Mucosa of rectum (tissue), 2 donors: ENCODE data around the gene TOMM40.
"Not testable (repeated sequence)": the region's sequence is repeated elsewhere in the genome, so short reads cannot be mapped to it uniquely, and the experiment has no call there.

Source experiments
- H3K27ac ChIP-seq, 2 donors: one replicate each; pipeline ENCODE4 v1.7.0; 2013; ENCODE audit warnings: inconsistent platforms in 2 of 2, low read depth in 2 of 2, low read length in 2 of 2
- H3K27me3 ChIP-seq, 2 donors: one replicate each; pipeline ENCODE4 v1.7.0; 2013; ENCODE audit warnings: low read length in 2 of 2; ENCODE audit not compliant: control insufficient read depth in 2 of 2, insufficient read depth in 2 of 2
- H3K36me3 ChIP-seq, 2 donors: one replicate each; pipeline ENCODE4 v1.7.0; 2013; ENCODE audit warnings: low read length in 2 of 2; ENCODE audit not compliant: control insufficient read depth in 2 of 2, insufficient read depth in 2 of 2
- H3K4me1 ChIP-seq, 2 donors: one replicate each; pipeline ENCODE4 v1.7.0; 2013; ENCODE audit warnings: low read length in 2 of 2, mild to moderate bottlenecking in 1 of 2; ENCODE audit not compliant: control insufficient read depth in 2 of 2, insufficient read depth in 2 of 2
- H3K4me3 ChIP-seq, 2 donors: one replicate each; pipeline ENCODE4 v1.7.0; 2013; ENCODE audit warnings: low read length in 2 of 2
- H3K9ac ChIP-seq, 2 donors: one replicate each; pipeline ENCODE4 v1.7.0; 2013; ENCODE audit warnings: low read length in 2 of 2, low read depth in 1 of 2, mild to moderate bottlenecking in 1 of 2
- H3K9me3 ChIP-seq, 2 donors: one replicate each; pipeline ENCODE4 v1.7.0; 2013; ENCODE audit warnings: low read length in 2 of 2; ENCODE audit not compliant: control insufficient read depth in 2 of 2
- donor health status: healthy.
- donor health status: Normal muscosa, but diverticular disease.

Gene TOMM40

DNA sequence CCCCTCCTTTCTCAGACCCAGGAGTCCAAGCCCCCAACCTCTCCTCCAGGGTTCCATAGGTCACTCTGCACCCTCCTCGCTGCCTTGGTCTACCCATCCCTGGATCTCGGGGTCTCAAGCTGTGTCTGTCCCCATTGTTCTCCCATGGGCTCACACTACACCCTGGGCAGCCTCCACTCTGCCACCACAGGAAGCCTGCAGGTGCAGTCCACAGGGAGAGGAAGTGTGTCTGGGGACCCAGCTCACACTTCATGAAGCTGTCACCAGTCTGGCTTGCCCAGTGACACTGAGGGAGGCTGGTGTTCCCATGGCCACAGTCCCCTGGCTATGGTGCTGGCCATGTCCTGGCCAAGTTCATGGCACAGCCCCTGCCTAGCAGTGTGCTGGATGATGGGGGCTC, 39.6 kb upstream of the TOMM40 start:
- no peaks in the 10 kb centered on the region for H3K9me3 ChIP-seq
- peaks cover 7 to 9% of the 10 kb centered on the region in 2 donors for H3K4me1 ChIP-seq
- H3K36me3 ChIP-seq = no peaks in the 10 kb centered on the region
- H3K27ac ChIP-seq = no peak overlapping the region
- H3K9ac ChIP-seq = no peak overlapping the region
- no peak overlapping the region for H3K4me3 ChIP-seq
- H3K27me3 ChIP-seq = no peaks in the 10 kb centered on the region

DNA sequence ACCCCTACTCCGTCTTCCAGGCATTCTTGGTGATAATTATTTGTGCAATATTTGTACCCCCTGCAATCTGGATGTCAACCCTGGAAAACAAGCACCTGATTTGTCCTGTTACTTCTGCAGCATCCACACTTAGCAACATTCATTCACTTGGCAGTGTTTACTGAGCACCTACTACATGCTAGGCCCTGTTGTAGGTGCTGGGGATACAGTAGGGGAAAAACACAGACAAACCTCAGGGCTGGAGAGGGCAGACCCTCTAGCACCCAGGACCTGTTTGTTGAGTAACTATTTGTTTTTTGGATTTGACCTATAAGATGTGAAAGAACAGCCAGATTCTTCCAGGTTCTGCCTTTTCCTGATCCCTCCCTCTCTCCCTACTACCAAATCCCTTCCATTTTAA, 35.4 kb upstream of the TOMM40 start:
- no peak overlapping the region for H3K27ac ChIP-seq
- no peaks in the 10 kb centered on the region for H3K9me3 ChIP-seq
- no peak overlapping the region for H3K9ac ChIP-seq
- H3K4me3 ChIP-seq = no peak overlapping the region
- H3K4me1 ChIP-seq = no peaks in the 10 kb centered on the region
- peaks cover 2 to 3% of the 10 kb centered on the region in 2 donors for H3K36me3 ChIP-seq
- no peaks in the 10 kb centered on the region for H3K27me3 ChIP-seq

- Histone ChIP-seq H3K27ac (peak overlapping the region in 1 of 2 donors; percentile 7), H3K9ac (no peak overlapping the region), H3K27me3 (no peaks in the 10 kb centered on the region), H3K36me3 (peaks cover 2 to 3% of the 10 kb centered on the region in 2 donors), H3K4me3 (no peak overlapping the region), H3K9me3 (no peaks in the 10 kb centered on the region), H3K4me1 (no peaks in the 10 kb centered on the region)
Observed at GRCh38 chr19:44856421-44857083, 34.5 kb upstream of the TOMM40 start.

DNA sequence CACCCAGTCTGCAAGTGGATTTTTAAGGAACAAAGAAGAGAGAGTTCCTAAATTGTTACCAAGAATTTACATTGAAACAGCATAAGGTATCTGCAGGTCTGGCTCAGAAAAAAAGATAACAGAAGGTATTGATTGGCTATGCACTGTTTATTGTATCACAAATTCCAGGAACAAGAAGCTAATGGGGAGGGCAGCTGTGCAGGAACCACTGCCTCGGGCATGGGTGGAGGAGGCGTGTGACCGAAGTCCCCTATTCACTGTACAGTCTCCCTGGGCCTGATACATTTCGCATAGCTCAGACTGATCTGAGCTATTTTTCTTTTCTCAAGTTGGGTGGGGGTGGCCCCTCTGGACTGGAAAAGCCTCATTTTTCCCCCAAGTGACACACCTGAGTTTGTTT, 33.2 kb upstream of the TOMM40 start:
- no peaks in the 10 kb centered on the region for H3K27me3 ChIP-seq
- H3K4me3 ChIP-seq = no peak overlapping the region
- H3K27ac ChIP-seq = no peak overlapping the region
- H3K36me3 ChIP-seq = peaks cover 2 to 3% of the 10 kb centered on the region in 2 donors
- no peak overlapping the region for H3K9ac ChIP-seq
- H3K9me3 ChIP-seq = no peaks in the 10 kb centered on the region
- no peaks in the 10 kb centered on the region for H3K4me1 ChIP-seq

DNA sequence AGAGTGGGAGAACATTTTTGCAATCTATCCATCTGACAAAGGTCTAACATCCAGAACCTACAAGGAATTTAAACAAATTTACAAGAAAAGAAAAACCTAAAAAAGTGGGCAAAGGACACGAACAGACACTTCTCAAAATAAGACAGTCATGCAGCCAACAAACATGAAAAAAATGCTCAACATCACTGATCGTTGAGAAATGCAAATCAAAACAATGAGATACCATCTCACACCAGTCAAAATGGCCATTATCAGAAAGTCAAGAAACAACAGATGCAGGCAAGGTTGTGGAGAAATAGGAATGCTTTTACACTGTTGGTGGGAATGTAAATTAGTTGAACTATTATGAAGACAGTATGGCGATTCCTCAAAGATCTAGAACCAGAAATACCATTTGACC, 29.5 kb upstream of the TOMM40 start:
- not testable (repeated sequence) for H3K4me3 ChIP-seq, H3K27me3 ChIP-seq, H3K27ac ChIP-seq, H3K4me1 ChIP-seq, H3K9ac ChIP-seq, H3K9me3 ChIP-seq
- H3K36me3 ChIP-seq = peaks cover 9 to 10% of the 10 kb centered on the region in 2 donors

- peaks cover 10 to 13% of the 10 kb centered on the region in 2 donors for H3K36me3 ChIP-seq
- no peak overlapping the region for H3K9ac ChIP-seq
- no peaks in the 10 kb centered on the region for H3K9me3 ChIP-seq
- no peaks in the 10 kb centered on the region for H3K27me3 ChIP-seq
- no peak overlapping the region for H3K27ac ChIP-seq
- H3K4me3 ChIP-seq = no peak overlapping the region
- no peaks in the 10 kb centered on the region for H3K4me1 ChIP-seq
Observed at GRCh38 chr19:44863990-44864389, 27.1 kb upstream of the TOMM40 start.

DNA sequence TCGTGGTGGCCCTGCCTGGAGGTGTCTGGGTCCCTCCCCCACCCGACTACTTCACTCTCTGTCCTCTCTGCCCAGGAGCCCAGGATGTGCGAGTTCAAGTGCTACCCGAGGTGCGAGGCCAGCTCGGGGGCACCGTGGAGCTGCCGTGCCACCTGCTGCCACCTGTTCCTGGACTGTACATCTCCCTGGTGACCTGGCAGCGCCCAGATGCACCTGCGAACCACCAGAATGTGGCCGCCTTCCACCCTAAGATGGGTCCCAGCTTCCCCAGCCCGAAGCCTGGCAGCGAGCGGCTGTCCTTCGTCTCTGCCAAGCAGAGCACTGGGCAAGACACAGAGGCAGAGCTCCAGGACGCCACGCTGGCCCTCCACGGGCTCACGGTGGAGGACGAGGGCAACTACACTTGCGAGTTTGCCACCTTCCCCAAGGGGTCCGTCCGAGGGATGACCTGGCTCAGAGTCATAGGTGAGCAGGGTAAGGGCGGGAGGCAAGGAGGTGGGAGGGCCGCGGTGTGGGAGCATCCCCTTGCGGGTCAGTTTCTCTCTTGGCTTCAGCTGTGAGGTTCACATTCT, 25.8 kb upstream of the TOMM40 start:
- Histone ChIP-seq H3K4me3 (no peak overlapping the region), H3K36me3 (peaks cover 9 to 11% of the 10 kb centered on the region in 2 donors), H3K27ac (no peak overlapping the region), H3K9me3 (no peaks in the 10 kb centered on the region), H3K4me1 (peaks cover 0 to 4% of the 10 kb centered on the region in 2 donors), H3K27me3 (no peaks in the 10 kb centered on the region), H3K9ac (no peak overlapping the region)

- H3K36me3 ChIP-seq = peaks cover 12% of the 10 kb centered on the region in 2 donors
- H3K4me1 ChIP-seq = peaks cover 0 to 4% of the 10 kb centered on the region in 2 donors
- H3K4me3 ChIP-seq = no peak overlapping the region
- no peak overlapping the region for H3K9ac ChIP-seq
- H3K27ac ChIP-seq = no peak overlapping the region
- H3K9me3 ChIP-seq = no peaks in the 10 kb centered on the region
- no peaks in the 10 kb centered on the region for H3K27me3 ChIP-seq
Observed at GRCh38 chr19:44866664-44867063, 24.4 kb upstream of the TOMM40 start.

DNA sequence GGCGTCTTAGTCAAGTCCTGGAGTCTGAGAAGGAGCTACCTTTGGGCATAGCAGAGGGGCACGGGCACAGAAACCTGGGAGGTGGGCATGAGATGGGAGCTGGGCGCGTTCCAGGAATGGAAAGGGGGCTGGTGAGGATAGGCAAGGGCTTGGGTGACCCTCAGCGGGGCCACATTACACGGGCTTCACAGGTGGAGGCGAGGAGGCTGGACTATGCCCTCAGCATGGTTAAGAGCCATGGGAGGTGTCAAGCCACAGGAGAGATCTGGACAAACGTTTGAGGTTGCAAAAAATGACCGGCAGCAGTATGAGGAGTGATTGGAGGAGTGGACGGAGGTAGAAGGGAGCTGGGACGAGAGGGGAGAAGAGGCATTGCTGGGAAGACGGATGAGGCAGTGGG, 23.5 kb upstream of the TOMM40 start:
- H3K4me1 ChIP-seq = peaks cover 0 to 4% of the 10 kb centered on the region in 2 donors
- no peak overlapping the region for H3K4me3 ChIP-seq
- H3K27me3 ChIP-seq = no peaks in the 10 kb centered on the region
- H3K9me3 ChIP-seq = no peaks in the 10 kb centered on the region
- no peak overlapping the region for H3K27ac ChIP-seq
- H3K9ac ChIP-seq = no peak overlapping the region
- peaks cover 20% of the 10 kb centered on the region in 2 donors for H3K36me3 ChIP-seq

DNA sequence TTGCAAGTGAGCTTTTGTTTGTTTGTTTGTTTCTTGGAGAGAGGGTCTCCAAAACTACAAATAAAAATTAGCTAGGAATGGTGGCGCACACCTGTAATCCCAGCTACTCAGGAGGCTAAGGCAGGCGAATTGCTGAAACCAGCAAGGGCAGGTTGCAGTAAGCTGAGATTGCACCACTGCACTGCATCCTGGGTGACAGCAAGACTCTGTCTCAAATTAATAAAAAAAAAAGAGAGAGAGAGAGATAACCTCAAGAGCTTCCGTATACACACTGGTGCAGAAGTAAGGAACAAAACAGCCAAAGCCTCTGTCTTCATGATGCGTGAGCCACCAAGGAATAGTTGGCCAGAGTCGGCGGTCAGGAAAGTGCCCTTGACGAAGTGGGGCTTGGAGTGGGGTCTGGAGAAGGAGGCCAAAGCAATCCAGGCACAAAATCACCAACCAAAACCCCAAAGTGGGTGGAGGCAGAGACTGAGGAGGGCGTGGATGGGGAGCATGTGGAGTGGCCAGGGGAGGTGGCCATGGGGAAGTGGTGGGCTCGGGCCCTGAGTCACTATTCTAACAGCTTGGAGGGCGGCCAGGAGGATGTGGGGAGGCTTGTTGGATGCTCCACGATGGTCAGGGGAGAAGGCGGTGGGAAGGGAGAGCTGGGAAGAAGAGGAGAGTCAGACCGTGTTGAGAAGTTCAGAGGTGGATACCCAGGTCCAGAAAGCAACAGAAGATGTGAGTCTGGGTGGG, 21.2 kb upstream of the TOMM40 start:
- no peak overlapping the region for H3K4me3 ChIP-seq
- H3K9me3 ChIP-seq = no peaks in the 10 kb centered on the region
- H3K36me3 ChIP-seq = peaks cover 36 to 39% of the 10 kb centered on the region in 2 donors
- no peak overlapping the region for H3K27ac ChIP-seq
- peaks cover 3 to 4% of the 10 kb centered on the region in 2 donors for H3K4me1 ChIP-seq
- no peak overlapping the region for H3K9ac ChIP-seq
- no peaks in the 10 kb centered on the region for H3K27me3 ChIP-seq
